ENCODE measurements around the gene SLC34A1.
"Not testable (repeated sequence)": the region's sequence is repeated elsewhere in the genome, so short reads cannot be mapped to it uniquely, and the experiment has no call there.

Gene SLC34A1

GRCh38 chr5:177355162-177355867 lies 28.9 kb upstream of the SLC34A1 start:
- ATAC-seq = no peak

DNA sequence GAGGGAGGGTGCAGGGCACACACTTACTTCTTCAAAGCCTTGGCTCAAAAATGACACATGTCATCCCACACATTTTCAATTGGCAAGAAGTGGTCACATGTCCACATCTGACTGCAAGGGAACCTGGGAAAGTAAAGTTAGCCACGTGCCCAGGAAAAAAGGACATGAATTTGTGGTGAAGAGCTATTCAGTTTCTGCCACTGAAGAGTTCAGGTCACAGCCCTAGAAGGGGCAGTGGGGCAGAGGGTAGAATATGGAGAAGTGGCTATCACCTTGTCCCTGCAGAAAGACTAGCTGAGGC lies 28.4 kb upstream of the SLC34A1 start:
- no peak for ATAC-seq

DNA sequence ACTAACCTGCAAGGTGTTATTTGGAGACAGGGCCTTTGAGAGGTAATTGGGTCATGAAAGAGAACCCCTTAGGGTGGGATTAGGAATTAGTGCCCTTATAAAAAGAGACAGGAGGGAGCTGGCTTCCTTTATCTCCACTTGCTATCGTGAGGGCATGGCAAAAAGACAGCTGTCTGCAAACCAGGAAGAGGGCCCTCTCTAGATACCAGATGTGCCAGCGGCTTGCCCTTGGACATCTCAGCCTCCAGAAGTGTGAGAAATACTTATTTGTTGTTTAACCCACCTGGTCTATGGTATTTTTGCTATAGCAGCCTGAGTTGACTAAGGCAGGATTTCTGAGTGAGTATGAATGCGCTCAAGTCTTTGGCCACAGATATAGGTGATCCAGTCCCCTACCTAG lies 27.5 kb upstream of the SLC34A1 start:
- ATAC-seq = no peak

GRCh38 chr5:177357146-177357458 lies 27.1 kb upstream of the SLC34A1 start:
- ATAC-seq = peak in 1 of 2 donors; percentile 3

GRCh38 chr5:177357459-177358351 lies 26.5 kb upstream of the SLC34A1 start, which contains the start of gene RGS14:
Gene RGS14, plus strand, starts transcription at chr5:177357924. Its CDS starts 101 bp downstream, at chr5:177358025.
- peak; percentile 95 for ATAC-seq

DNA sequence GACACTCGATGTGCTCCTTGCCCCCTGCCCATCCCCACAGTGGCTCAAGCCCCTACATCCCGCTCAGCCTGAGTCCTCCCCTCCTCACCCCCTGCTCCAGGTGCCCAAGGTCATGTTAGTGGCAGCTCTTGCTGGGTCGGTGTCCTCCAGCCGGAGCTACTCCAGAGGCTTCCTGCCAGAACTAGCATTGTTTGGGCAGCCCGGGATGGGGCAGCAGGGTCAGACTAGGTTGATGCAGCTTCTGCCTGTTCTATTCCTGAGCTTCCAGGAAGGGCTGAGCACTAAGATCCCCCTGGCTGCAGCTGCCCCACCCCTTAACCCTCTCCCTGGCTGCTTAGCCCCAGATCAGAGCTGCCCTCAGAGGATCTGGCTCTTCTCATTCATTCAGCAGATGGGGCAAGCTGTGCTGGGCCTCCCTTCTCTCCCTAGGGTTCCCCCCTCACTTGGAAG lies 25.8 kb upstream of the SLC34A1 start:
- no peak for ATAC-seq

- no peak for ATAC-seq
Measured at GRCh38 chr5:177359451-177359851, 24.8 kb upstream of the SLC34A1 start.

DNA sequence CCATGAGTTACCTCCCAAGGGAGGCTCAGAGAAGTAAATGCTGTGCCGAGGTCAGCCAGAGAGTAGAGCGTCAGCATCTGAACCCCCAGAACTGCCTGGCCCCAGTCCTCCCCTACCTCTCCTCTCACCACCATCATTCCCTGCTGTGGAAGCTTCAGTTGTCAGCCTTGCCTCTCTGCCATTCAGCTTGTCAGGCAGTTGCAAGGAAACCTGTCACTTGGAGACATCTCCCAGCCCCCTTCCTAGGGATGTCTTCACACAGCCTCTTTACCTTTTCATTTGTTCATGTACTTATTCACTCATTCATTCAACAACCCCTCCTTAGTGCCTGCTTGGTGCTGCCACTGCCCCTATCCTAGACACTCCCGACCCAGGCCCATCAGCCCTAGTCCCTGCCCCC lies 24.4 kb upstream of the SLC34A1 start:
- no peak for ATAC-seq

- ATAC-seq = not testable (repeated sequence)
Measured at GRCh38 chr5:177360740-177361139, 23.5 kb upstream of the SLC34A1 start.

DNA sequence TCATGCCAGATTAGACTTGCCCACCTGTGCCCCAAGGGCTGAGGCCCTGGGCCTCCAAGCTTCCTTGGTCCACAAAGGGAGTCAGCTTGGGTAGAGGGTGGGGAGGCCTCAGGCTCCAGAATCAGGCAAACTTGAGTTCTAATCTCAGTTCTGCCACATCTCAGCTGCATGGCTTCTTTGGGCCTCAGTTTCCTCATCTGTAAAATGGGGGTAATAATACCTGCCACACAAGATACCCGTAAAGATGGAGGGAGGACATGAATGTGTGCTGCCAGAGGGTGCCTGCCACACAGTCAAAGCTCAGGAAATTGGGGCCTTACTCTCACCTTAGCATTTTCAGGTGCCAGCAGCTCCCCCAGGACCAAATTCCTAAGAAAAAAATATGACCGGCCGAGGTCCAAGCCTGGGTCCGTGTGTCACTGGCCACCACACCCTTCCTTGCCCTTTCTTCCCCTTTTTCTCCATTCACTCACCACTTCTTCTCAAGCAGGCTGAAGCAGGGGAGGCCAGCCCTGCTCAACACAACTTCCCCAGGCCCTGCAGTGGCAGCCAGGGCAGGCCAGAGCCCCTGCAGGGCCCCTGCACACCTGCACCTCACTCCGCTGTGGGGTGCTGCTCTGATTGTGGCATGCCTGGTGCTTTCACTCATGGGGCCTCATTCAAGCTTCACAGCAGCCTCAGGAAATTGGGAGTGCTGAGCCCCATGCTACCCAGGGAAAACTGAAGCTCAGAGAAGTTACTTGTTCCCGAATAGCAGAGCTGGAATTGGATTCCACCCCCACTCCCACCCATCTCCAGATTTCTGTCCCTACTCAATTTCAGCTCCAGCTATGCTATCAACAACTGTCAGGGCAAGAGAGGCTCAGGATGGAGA lies 22.6 kb upstream of the SLC34A1 start:
- no peak for ATAC-seq

DNA sequence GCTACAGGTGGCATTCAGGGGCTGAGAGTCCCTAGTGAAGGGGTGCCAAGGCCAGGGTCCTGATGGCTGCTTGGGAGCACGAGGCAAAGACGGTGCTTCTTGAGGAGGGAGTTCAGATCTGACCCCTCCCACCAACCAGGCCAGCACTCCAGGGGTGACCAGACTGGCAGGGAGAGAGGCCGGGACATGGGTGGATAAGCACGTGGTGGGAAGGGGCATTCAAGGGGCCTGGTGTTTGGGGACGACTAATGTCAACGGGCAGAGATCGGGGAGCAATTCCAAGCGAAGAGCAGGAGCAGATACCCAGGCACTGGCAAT lies 22.0 kb upstream of the SLC34A1 start:
- no peak for ATAC-seq

DNA sequence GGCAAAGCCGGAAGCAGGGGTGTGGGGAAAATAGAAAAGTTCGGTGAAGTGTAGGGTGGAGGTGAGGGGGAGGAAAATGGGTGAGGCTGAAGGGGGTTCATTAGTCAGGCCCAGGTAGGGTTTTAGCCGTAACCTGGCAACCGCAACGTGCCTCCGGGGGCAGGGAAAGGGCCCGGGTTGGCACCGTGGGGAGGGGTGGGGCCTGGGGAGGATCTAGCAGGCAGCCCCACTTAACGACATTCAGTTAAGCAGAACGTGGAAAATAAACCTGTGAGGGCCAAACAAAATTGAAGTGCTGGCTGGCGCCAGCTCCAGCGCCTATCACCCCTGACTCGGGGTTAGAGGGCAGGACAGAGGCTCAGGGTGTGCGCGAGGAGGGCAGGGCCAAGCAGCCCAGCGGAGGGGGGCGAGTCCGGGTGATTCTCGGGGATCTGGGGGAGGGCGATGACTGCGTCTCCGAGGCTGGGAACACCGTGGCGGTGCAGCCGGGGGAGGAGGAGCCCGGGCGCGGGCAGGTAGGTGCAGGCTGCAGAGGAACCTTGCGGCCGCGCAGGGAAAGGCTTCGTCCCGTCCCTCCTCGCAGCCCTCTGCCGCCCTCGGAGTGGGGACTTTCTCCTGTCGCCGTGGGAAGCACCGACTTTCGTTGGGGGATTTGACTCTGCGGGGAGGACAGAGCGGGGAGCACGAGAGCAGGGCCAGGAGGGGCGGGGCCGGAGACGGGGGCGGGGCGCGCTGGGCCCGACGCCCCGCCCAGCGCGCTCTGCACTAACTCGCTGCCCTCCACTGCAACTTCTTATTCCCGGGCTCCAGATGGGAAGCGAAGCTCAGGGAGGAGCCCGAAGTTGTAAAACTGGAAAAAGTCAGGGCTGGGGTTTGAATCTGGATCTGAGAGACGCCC lies 21.4 kb upstream of the SLC34A1 start:
- peak; percentile 53 to 58 for ATAC-seq

DNA sequence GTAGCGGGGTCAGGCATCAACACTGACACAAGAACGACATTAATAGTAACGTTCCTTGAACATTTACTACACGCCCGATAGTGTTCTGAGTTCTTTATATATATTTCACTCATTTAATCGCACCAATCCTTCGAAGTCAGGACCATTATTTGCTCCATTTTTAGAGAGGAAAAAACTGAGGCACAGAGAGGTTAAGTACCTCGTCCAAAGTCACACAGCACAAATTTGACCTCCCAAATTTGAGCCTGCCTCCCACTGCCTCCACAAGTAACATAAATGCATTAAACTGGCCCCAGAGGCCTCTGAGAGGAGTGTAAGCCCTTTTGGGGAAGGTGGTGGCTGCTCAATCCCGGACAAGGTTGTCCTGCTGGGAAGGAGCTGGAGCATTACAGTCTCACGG lies 20.7 kb upstream of the SLC34A1 start:
- ATAC-seq = no peak

- ATAC-seq = peak; percentile 55 to 68
Measured at GRCh38 chr5:177364159-177364962, 19.9 kb upstream of the SLC34A1 start.

- no peak for ATAC-seq
Measured at GRCh38 chr5:177365845-177366527, 18.2 kb upstream of the SLC34A1 start.

DNA sequence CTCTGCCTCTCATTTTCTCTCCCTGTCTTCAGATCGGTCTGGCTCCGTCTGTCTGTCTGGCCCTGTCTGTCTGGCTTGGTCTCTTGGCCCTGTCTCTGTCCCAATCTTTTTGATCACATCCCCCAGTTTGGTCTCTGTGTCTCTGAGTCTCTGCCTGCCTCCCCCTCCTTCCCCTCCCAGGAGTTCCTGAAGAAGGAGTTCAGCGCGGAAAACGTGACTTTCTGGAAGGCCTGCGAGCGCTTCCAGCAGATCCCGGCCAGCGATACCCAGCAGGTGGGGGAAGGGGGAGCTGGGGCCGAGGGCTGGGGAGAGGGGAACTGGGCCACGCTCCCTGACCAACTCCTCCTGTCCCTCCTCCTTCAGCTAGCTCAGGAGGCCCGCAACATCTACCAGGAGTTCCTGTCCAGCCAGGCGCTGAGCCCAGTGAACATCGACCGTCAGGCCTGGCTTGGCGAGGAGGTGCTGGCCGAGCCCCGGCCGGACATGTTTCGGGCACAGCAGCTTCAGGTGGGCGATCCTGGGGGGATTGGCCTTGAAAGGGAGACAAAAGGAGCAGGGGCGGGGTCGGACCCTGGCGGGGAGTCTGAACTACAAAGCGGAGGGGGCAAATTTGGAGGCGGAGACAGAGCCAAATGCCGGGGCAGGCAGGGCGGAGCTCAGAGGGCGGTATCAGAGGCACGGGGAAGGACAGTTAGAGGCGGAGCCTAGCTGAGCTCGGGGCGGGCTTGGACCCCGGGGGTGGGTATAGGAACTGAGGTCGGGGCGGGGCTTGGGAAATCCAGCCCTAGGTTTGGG lies 17.5 kb upstream of the SLC34A1 start:
- no peak for ATAC-seq

GRCh38 chr5:177367323-177367848 lies 16.8 kb upstream of the SLC34A1 start:
- no peak for ATAC-seq

DNA sequence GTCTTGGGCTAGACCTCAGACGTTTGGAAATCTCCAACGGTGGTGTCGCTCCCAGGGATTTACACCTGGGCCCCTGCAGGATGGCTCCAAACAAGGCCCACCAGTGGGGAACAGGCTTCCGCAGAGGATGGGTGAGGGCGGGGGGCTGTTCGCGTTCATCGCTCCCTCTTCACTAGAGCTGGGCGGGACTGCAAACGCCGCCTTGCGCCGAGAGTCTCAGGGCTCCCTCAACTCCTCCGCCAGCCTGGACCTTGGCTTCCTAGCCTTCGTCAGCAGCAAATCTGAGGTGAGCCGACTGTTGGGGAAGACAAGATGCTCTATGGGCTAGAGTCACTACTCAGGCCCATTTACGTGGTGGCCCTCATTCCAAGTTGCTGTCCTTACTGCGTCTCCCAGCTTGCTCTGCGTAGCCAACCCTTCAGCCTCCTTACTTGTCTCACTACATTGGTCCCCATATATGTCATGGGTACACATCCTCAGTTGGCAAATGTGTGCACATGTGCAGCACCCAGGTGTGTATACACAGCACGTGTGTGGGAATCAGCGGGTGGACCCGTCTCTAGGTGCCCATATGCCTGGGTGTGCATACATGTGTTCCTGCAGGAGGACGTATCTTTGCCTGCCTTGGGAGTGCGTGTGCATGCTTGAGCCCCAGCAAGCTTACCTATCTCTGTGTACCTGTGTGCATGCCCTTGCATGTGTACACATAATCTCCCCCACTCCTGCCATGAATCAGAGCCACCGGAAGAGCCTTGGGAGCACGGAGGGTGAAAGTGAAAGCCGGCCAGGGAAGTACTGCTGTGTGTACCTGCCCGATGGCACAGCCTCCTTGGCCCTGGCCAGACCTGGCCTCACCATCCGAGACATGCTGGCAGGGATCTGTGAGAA lies 16.0 kb upstream of the SLC34A1 start:
- ATAC-seq = no peak
